GM12878 (cell line): ENCODE measurements around the gene FBRSL1. TPM values are rescaled to one million over a fixed set of nuclear protein-coding genes. Genes with fewer than 3 reads are reported as not detected.

ENCODE experiments used
- FOXK2 ChIP-seq: fragments of 450-650 bp; IDR thresholded peaks from 2 replicates; pipeline ENCODE4 v1.6.1; 2017; ENCODE audit warnings: mild to moderate bottlenecking, moderate library complexity
- RCOR1 ChIP-seq: conservative IDR thresholded peaks from 2 replicates; pipeline ENCODE4 v1.6.1; 2012; ENCODE audit warnings: low read depth, low read length, improper control_type of control experiment
- RFX5 ChIP-seq: IDR thresholded peaks from 2 replicates; pipeline ENCODE4 v1.6.1; 2011; ENCODE audit warnings: low read depth, low read length, improper control_type of control experiment
- TCF12 ChIP-seq: IDR thresholded peaks from 2 replicates; pipeline ENCODE4 v1.6.1; 2011; ENCODE audit warnings: low read depth, mild to moderate bottlenecking, low read length
- TCF7 ChIP-seq: IDR thresholded peaks from 2 replicates; pipeline ENCODE4 v1.6.1; 2014; ENCODE audit warnings: antibody characterized with exemption, borderline replicate concordance
- ZNF217 ChIP-seq: fragments of 450-650 bp; IDR thresholded peaks from 2 replicates; pipeline ENCODE4 v1.6.1; 2017; ENCODE audit warnings: antibody characterized with exemption, mild to moderate bottlenecking
- ZNF24 ChIP-seq: fragments of 450-650 bp; IDR thresholded peaks from 2 replicates; pipeline ENCODE4 v1.6.1; 2017; ENCODE audit warnings: antibody characterized with exemption, mild to moderate bottlenecking
- ZSCAN29 ChIP-seq: fragments of 450-650 bp; IDR thresholded peaks from 2 replicates; pipeline ENCODE4 v1.6.1; 2017; ENCODE audit warnings: mild to moderate bottlenecking, moderate library complexity
- polyA plus RNA-seq, 11 experiments: library from polyadenylated mRNA; depleted of rRNA in 4 of 11; unstranded in 6 of 11; stranded (reverse) in 5 of 11; fragments of >200 nt; fragmentation: Nextera tagmentation in 4 of 11; fragmentation: Illumina TruSeq in 1 of 11; extraction: Ambion mirVana in 4 of 11; extraction: Trizol in 1 of 11; gene quantifications; 1 replicate in 1 of 11; 2 replicates in 10 of 11; pipeline versions ENCODE4 v1.2.1 to v1.2.3, GENCODE V29; 2011 to 2016; ENCODE audit warnings: inconsistent platforms in 2 of 11, missing spikeins in 2 of 11, low read depth in 1 of 11
- total RNA-seq, 4 experiments: library from RNA; depleted of rRNA in 3 of 4; stranded (reverse); fragments of >200 nt in 3 of 4; fragmentation: Illumina TruSeq in 1 of 4; extraction: Trizol in 1 of 4; gene quantifications; 2 replicates each; pipeline versions ENCODE4 v1.2.1 to v1.2.3, GENCODE V29; 2013 to 2021
- TF ChIP-seq, protein P1 (sequence below): fragments of 450-650 bp; IDR thresholded peaks from 2 replicates; pipeline ENCODE4 v1.6.1; 2017; ENCODE audit warnings: mild to moderate bottlenecking
- TF ChIP-seq, protein P2 (sequence below): fragments of 450-650 bp; IDR thresholded peaks from 2 replicates; pipeline ENCODE4 v1.6.1; 2016; ENCODE audit warnings: mild to moderate bottlenecking

The FBRSL1 gene
- total and polyA plus RNA-seq, 10 of the 15 experiments (the other 5 are each of a cell fraction or from before 2014, with no cell fraction given), result 0.19 to 55.1 (median 4.1) TPM

DNA sequence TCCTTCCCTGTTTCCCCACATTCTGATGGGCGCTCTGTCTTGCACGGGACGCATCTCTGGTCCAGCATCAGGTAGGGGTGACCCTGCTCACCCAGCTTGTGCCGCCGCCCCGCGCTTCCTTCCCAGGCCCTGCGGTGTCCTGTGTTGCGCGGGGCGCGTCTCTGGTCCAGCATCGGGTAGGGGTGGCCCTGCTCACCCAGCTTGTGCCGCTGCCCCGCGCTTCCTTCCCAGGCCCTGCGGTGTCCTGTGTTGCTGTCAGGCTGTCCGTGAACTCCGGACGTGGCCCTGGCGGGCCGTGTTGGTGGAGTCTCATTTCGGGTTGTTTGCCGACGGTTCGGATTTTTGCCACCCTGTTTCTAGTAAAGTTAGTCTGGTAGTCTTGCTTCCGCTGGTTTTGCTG is 6.8 kb downstream of the FBRSL1 start (continued):
- TF ChIP-seq, protein P1, sequence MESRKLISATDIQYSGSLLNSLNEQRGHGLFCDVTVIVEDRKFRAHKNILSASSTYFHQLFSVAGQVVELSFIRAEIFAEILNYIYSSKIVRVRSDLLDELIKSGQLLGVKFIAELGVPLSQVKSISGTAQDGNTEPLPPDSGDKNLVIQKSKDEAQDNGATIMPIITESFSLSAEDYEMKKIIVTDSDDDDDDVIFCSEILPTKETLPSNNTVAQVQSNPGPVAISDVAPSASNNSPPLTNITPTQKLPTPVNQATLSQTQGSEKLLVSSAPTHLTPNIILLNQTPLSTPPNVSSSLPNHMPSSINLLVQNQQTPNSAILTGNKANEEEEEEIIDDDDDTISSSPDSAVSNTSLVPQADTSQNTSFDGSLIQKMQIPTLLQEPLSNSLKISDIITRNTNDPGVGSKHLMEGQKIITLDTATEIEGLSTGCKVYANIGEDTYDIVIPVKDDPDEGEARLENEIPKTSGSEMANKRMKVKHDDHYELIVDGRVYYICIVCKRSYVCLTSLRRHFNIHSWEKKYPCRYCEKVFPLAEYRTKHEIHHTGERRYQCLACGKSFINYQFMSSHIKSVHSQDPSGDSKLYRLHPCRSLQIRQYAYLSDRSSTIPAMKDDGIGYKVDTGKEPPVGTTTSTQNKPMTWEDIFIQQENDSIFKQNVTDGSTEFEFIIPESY, result no peak
- TF ChIP-seq, protein P2, sequence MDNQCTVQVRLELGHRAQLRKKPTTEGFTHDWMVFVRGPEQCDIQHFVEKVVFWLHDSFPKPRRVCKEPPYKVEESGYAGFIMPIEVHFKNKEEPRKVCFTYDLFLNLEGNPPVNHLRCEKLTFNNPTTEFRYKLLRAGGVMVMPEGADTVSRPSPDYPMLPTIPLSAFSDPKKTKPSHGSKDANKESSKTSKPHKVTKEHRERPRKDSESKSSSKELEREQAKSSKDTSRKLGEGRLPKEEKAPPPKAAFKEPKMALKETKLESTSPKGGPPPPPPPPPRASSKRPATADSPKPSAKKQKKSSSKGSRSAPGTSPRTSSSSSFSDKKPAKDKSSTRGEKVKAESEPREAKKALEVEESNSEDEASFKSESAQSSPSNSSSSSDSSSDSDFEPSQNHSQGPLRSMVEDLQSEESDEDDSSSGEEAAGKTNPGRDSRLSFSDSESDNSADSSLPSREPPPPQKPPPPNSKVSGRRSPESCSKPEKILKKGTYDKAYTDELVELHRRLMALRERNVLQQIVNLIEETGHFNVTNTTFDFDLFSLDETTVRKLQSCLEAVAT, result no peak
- TF ChIP-seq ZNF217 (no peak), ZNF24 (no peak), ZSCAN29 (no peak), TCF7 (no peak), TCF12 (no peak), RFX5 (no peak), FOXK2 (no peak), RCOR1 (no peak)
